ES-I3 (cell line): ENCODE results near the gene GLS.
"Not testable (repeated sequence)": the region's sequence is repeated elsewhere in the genome, so short reads cannot be mapped to it uniquely, and the experiment has no call there.

Experiments
- H3K36me3 ChIP-seq: 2 replicates; pipeline ENCODE4 v1.6.1; 2013; ENCODE audit warnings: mild to moderate bottlenecking, low read length, control low read depth, moderate library complexity; ENCODE audit not compliant: insufficient read depth
- H3K4me1 ChIP-seq: 2 replicates; pipeline ENCODE4 v1.6.1; 2013; ENCODE audit warnings: mild to moderate bottlenecking, control low read depth, low read length; ENCODE audit not compliant: insufficient read depth
- H3K9ac ChIP-seq: 2 replicates; pipeline ENCODE4 v1.6.1; 2013; ENCODE audit warnings: low read depth, mild to moderate bottlenecking, low read length, moderate library complexity
- H3K9me3 ChIP-seq: 2 replicates; pipeline ENCODE4 v1.6.1; 2013; ENCODE audit warnings: mild to moderate bottlenecking, low read length, moderate library complexity; ENCODE audit not compliant: control insufficient read depth, insufficient read depth

The GLS gene

GRCh38 chr2:190864375-190864774 is 16.2 kb upstream of the GLS start:
- Histone ChIP-seq H3K9ac (no peak overlapping the region), H3K4me1 (peaks cover 17% of the 10 kb centered on the region), H3K36me3 (no peaks in the 10 kb centered on the region; the same call in 1 of the 2 replicates), H3K9me3 (peaks cover 14% of the 10 kb centered on the region)

- H3K36me3 ChIP-seq = no peaks in the 10 kb centered on the region; the same call in 1 of the 2 replicates
These were observed 13.4 kb upstream of the GLS start for GRCh38 chr2:190867212-190867611.

GRCh38 chr2:190867832-190868231 is 12.8 kb upstream of the GLS start:
- no peaks in the 10 kb centered on the region for H3K36me3 ChIP-seq
- H3K9me3 ChIP-seq = peaks cover 14% of the 10 kb centered on the region
- peaks cover 11% of the 10 kb centered on the region; the same call in 1 of the 2 replicates for H3K4me1 ChIP-seq
- H3K9ac ChIP-seq = no peak overlapping the region

More at GRCh38 chr2:190867212-190867611, 13.4 kb upstream of the GLS start:
- H3K9me3 ChIP-seq = peaks cover 14% of the 10 kb centered on the region
- peaks cover 11% of the 10 kb centered on the region; the same call in 1 of the 2 replicates for H3K4me1 ChIP-seq
- no peak overlapping the region for H3K9ac ChIP-seq

- H3K9me3 ChIP-seq = peaks cover 14% of the 10 kb centered on the region
- H3K9ac ChIP-seq = no peak overlapping the region
- no peaks in the 10 kb centered on the region for H3K36me3 ChIP-seq
These were observed 10.9 kb upstream of the GLS start for GRCh38 chr2:190869721-190870120.

GRCh38 chr2:190873451-190873850 is 7.2 kb upstream of the GLS start:
- H3K9me3 ChIP-seq, H3K36me3 ChIP-seq, H3K9ac ChIP-seq: not testable (repeated sequence)
- peaks cover 11% of the 10 kb centered on the region; the same call in 1 of the 2 replicates for H3K4me1 ChIP-seq

More at GRCh38 chr2:190869721-190870120, 10.9 kb upstream of the GLS start:
- peaks cover 11% of the 10 kb centered on the region; the same call in 1 of the 2 replicates for H3K4me1 ChIP-seq

- Histone ChIP-seq H3K9me3 (no peaks in the 10 kb centered on the region), H3K9ac (no peak overlapping the region), H3K4me1 (peaks cover 5% of the 10 kb centered on the region; the same call in 1 of the 2 replicates), H3K36me3 (no peaks in the 10 kb centered on the region)
These were observed 4.7 kb upstream of the GLS start for GRCh38 chr2:190875891-190876290.

GRCh38 chr2:190876631-190877030 is 4.0 kb upstream of the GLS start:
- no peaks in the 10 kb centered on the region for H3K36me3 ChIP-seq
- no peak overlapping the region for H3K9ac ChIP-seq
- no peaks in the 10 kb centered on the region for H3K4me1 ChIP-seq
- H3K9me3 ChIP-seq = no peaks in the 10 kb centered on the region

GRCh38 chr2:190877436-190877835 is 3.2 kb upstream of the GLS start:
- H3K36me3 ChIP-seq = no peaks in the 10 kb centered on the region
- no peaks in the 10 kb centered on the region for H3K9me3 ChIP-seq
- H3K9ac ChIP-seq = no peak overlapping the region
- H3K4me1 ChIP-seq = 0 out of 2 replicates have a peak, but pooled peaks cover 1% of the 10 kb centered on the region

- 0 out of 2 replicates have a peak, but pooled peaks cover 15% of the 10 kb centered on the region for H3K4me1 ChIP-seq
- H3K9ac ChIP-seq = peak overlapping the region; percentile 93
- no peaks in the 10 kb centered on the region for H3K36me3 ChIP-seq
- H3K9me3 ChIP-seq = no peaks in the 10 kb centered on the region
These were observed 895 bp upstream of the GLS start for GRCh38 chr2:190879474-190880377.

- H3K36me3 ChIP-seq = no peaks in the 10 kb centered on the region
- peak overlapping the region; percentile 76 for H3K9ac ChIP-seq
- H3K4me1 ChIP-seq = 0 out of 2 replicates have a peak, but pooled peaks cover 15% of the 10 kb centered on the region
- no peaks in the 10 kb centered on the region for H3K9me3 ChIP-seq
These were observed 520 bp downstream of the GLS start for GRCh38 chr2:190881084-190881597.

GRCh38 chr2:190881598-190882410 is 1.2 kb downstream of the GLS start:
- H3K4me1 ChIP-seq = 0 out of 2 replicates have a peak, but pooled peaks cover 15% of the 10 kb centered on the region
- H3K9me3 ChIP-seq = no peaks in the 10 kb centered on the region
- H3K36me3 ChIP-seq = no peaks in the 10 kb centered on the region
- H3K9ac ChIP-seq = peak overlapping the region; percentile 76

- Histone ChIP-seq H3K36me3 (no peaks in the 10 kb centered on the region), H3K9me3 (no peaks in the 10 kb centered on the region), H3K9ac (peak overlapping the region; percentile 76), H3K4me1 (0 out of 2 replicates have a peak, but pooled peaks cover 15% of the 10 kb centered on the region)
These were observed 1.8 kb downstream of the GLS start for GRCh38 chr2:190882411-190882766.

- Histone ChIP-seq H3K4me1 (peaks cover 16% of the 10 kb centered on the region; the same call in 1 of the 2 replicates), H3K9ac (peak overlapping the region; percentile 76), H3K9me3 (no peaks in the 10 kb centered on the region), H3K36me3 (no peaks in the 10 kb centered on the region)
These were observed 2.4 kb downstream of the GLS start for GRCh38 chr2:190882856-190883582.
